Ramos (cell line): ENCODE measurements around the gene SLFN12L.
"Not testable (repeated sequence)": the region's sequence is repeated elsewhere in the genome, so short reads cannot be mapped to it uniquely, and the experiment has no call there.

Experiments used
- in situ Hi-C: fragments of 300-500 bp; cut with MboI; formaldehyde crosslinking; loops from one replicate; pipeline ENCODE4 v1.14.3; 2022; ENCODE audit warnings: low sequenced_read_pairs; ENCODE audit not compliant: unreplicated experiment

SLFN12L gene

GRCh38 chr17:35499548-35499947, 37.9 kb downstream of the SLFN12L start:
- in situ Hi-C loops, result no loop called here

- in situ Hi-C loops, result no loop called here
Measured at GRCh38 chr17:35498448-35499178, 38.9 kb downstream of the SLFN12L start.

- in situ Hi-C loops, result no loop called here
Measured at GRCh38 chr17:35496451-35497290, 40.8 kb downstream of the SLFN12L start.

- in situ Hi-C loops, result no loop called here
Measured at GRCh38 chr17:35493040-35493439, 44.4 kb downstream of the SLFN12L start.

GRCh38 chr17:35491417-35491816, 46.1 kb downstream of the SLFN12L start:
- in situ Hi-C loops, result no loop called here

- in situ Hi-C loops, result no loop called here
Measured at GRCh38 chr17:35489944-35490343, 47.5 kb downstream of the SLFN12L start.

- in situ Hi-C loops, result no loop called here
Measured at GRCh38 chr17:35488991-35489390, 48.5 kb downstream of the SLFN12L start.

- in situ Hi-C loops, result no loop called here
Measured at GRCh38 chr17:35486920-35487732, 50.4 kb downstream of the SLFN12L start.

GRCh38 chr17:35479271-35479670, 58.2 kb downstream of the SLFN12L start:
- in situ Hi-C loops, result no loop called here

GRCh38 chr17:35477248-35477647, 60.2 kb downstream of the SLFN12L start:
- in situ Hi-C loops, result no loop called here

- in situ Hi-C loops, result no loop called here
Measured at GRCh38 chr17:35476283-35476820, 61.1 kb downstream of the SLFN12L start.

- in situ Hi-C loops, result no loop called here
Measured at GRCh38 chr17:35468475-35468874, 69.0 kb downstream of the SLFN12L start.

GRCh38 chr17:35467824-35468223, 69.7 kb downstream of the SLFN12L start:
- in situ Hi-C loops, result no loop called here

GRCh38 chr17:35460354-35460851, 77.1 kb downstream of the SLFN12L start:
- in situ Hi-C loops, result no loop called here

- in situ Hi-C loops, result not testable (repeated sequence)
Measured at GRCh38 chr17:35454035-35454434, 83.4 kb downstream of the SLFN12L start.

GRCh38 chr17:35453171-35453570, 84.3 kb downstream of the SLFN12L start:
- in situ Hi-C loops, result no loop called here

- in situ Hi-C loops, result no loop called here
Measured at GRCh38 chr17:35449371-35449931, 88.0 kb downstream of the SLFN12L start.

- in situ Hi-C loops, result no loop called here
Measured at GRCh38 chr17:35448899-35449227, 88.6 kb downstream of the SLFN12L start.

- in situ Hi-C loops, result no loop called here
Measured at GRCh38 chr17:35448214-35448898, 89.1 kb downstream of the SLFN12L start, which contains the start of gene SLFN13. SLFN13 (minus strand) TSS chr17:35448766; CDS start chr17:35445680, 3,086 bp downstream.
